DND-41 (cell line): ENCODE measurements around the gene MTHFD1.

Experiments used
- ATAC-seq: fragments of 200-7000 bp; cut with Tn5 transposase; 3 replicates; pipeline ENCODE4 v1.9.1; 2021; ENCODE audit warnings: low read depth; ENCODE audit not compliant: insufficient read depth
- DNase-seq: peaks from one replicate; pipeline ENCODE4 v3.0.0-alpha.2; 2020
- H2AFZ ChIP-seq: 2 replicates; pipeline ENCODE4 v1.6.0; 2012; ENCODE audit warnings: low read depth, low read length
- H3K27ac ChIP-seq: 2 replicates; pipeline ENCODE4 v1.5.1; 2012; ENCODE audit warnings: low read length, inconsistent platforms
- H3K27me3 ChIP-seq: fragments of 200-600 bp; sonication (generic); 2 replicates; pipeline ENCODE4 v1.6.0; 2012; ENCODE audit warnings: low read length, mild to moderate bottlenecking, inconsistent platforms; ENCODE audit not compliant: insufficient read depth, poor library complexity
- H3K36me3 ChIP-seq: 2 replicates; pipeline ENCODE4 v1.5.1; 2012; ENCODE audit warnings: low read length, inconsistent platforms; ENCODE audit not compliant: insufficient read depth
- H3K4me1 ChIP-seq: 2 replicates; pipeline ENCODE4 v1.5.1; 2012; ENCODE audit warnings: mild to moderate bottlenecking, low read length; ENCODE audit not compliant: insufficient read depth
- H3K4me2 ChIP-seq: 2 replicates; pipeline ENCODE4 v1.6.0; 2012; ENCODE audit warnings: mild to moderate bottlenecking, moderate library complexity, low read length, inconsistent platforms; ENCODE audit not compliant: insufficient read depth
- H3K4me3 ChIP-seq, 2 experiments: fragments of 200-600 bp in 1 of 2; shearing (Covaris generic) in 1 of 2; 2 replicates each; pipeline ENCODE4 v1.5.1; 2012 to 2016; ENCODE audit warnings: inconsistent platforms in 2 of 2, low read length in 2 of 2, mild to moderate bottlenecking in 2 of 2, low read depth in 1 of 2, moderate library complexity in 1 of 2
- H3K79me2 ChIP-seq: 2 replicates; pipeline ENCODE4 v1.6.0; 2012; ENCODE audit warnings: low read length, inconsistent platforms; ENCODE audit not compliant: insufficient read depth
- H3K9ac ChIP-seq: 2 replicates; pipeline ENCODE4 v1.6.0; 2012; ENCODE audit warnings: low read depth, mild to moderate bottlenecking, inconsistent platforms, low read length, moderate library complexity
- H3K9me3 ChIP-seq: 2 replicates; pipeline ENCODE4 v1.5.1; 2012; ENCODE audit warnings: low read length, moderate library complexity, mild to moderate bottlenecking, inconsistent platforms; ENCODE audit not compliant: insufficient read depth, severe bottlenecking
- H4K20me1 ChIP-seq: 2 replicates; pipeline ENCODE4 v1.6.0; 2012; ENCODE audit warnings: low read length; ENCODE audit not compliant: insufficient read depth
- EZH2 ChIP-seq: IDR thresholded peaks from 3 replicates; pipeline ENCODE4 v1.6.1; 2012; ENCODE audit warnings: borderline replicate concordance, low read depth, mild to moderate bottlenecking, moderate library complexity, low read length, inconsistent platforms; ENCODE audit not compliant: severe bottlenecking
- TF ChIP-seq, protein P1 (sequence below): IDR thresholded peaks from 2 replicates; pipeline ENCODE4 v1.5.1; 2012; ENCODE audit warnings: borderline replicate concordance, low read length, moderate library complexity, mild to moderate bottlenecking; ENCODE audit not compliant: poor library complexity, severe bottlenecking; ENCODE audit errors: extremely low read depth

MTHFD1 gene

DNA sequence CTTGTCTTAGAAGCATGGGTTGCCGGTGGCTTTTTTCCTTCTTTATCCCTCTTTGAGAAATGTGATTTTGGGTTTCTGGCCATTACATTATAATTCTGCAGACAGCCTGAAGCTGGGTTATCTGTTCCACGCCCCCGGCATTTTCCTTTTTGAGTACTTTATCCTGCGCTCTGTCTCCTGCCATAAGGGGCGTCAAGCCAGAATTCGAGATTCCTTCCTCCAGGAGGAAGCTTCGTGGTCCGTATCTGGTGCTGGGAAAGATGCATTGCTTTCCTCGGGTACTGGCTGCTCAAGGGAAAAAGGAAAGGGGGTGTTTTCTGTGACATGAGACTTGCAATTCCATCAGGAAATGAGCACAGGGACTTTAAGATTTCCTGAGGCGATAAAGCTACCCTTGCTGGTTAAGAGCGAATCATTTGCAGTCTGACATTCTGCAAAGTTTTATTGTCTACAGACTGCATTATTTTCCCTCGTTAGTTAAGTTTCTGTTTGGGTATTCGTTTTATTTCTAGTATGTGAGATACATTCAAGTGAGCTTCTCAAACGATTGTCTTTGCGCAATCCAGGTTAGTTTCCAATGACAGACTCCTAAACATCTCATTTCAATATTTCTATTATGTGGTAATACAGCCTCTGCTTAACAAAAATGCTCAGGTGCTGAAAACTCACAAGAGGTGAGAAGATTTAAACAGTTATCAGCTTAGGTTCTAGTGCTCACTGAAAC, 77.8 kb downstream of the MTHFD1 start:
- Histone ChIP-seq H2AFZ (peak overlapping the region; percentile 71), H3K4me2 (peak overlapping the region; percentile 96), H3K36me3 (peaks cover 15% of the 10 kb centered on the region), H4K20me1 (peaks cover 13% of the 10 kb centered on the region), H3K79me2 (peaks cover 5% of the 10 kb centered on the region; the same call in 1 of the 2 replicates), H3K4me3 (peak overlapping the region; percentile 26 to 73), H3K9ac (peak overlapping the region; percentile 63), H3K9me3 (no peaks in the 10 kb centered on the region), H3K27me3 (no peaks in the 10 kb centered on the region), H3K27ac (peak overlapping the region; percentile 58; the same call in 1 of the 2 replicates), H3K4me1 (peaks cover 24% of the 10 kb centered on the region)
- TF ChIP-seq, protein P1, sequence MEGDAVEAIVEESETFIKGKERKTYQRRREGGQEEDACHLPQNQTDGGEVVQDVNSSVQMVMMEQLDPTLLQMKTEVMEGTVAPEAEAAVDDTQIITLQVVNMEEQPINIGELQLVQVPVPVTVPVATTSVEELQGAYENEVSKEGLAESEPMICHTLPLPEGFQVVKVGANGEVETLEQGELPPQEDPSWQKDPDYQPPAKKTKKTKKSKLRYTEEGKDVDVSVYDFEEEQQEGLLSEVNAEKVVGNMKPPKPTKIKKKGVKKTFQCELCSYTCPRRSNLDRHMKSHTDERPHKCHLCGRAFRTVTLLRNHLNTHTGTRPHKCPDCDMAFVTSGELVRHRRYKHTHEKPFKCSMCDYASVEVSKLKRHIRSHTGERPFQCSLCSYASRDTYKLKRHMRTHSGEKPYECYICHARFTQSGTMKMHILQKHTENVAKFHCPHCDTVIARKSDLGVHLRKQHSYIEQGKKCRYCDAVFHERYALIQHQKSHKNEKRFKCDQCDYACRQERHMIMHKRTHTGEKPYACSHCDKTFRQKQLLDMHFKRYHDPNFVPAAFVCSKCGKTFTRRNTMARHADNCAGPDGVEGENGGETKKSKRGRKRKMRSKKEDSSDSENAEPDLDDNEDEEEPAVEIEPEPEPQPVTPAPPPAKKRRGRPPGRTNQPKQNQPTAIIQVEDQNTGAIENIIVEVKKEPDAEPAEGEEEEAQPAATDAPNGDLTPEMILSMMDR: no peak
- TF ChIP-seq EZH2: no peak
- ATAC-seq: no peak
- no peak for DNase-seq

DNA sequence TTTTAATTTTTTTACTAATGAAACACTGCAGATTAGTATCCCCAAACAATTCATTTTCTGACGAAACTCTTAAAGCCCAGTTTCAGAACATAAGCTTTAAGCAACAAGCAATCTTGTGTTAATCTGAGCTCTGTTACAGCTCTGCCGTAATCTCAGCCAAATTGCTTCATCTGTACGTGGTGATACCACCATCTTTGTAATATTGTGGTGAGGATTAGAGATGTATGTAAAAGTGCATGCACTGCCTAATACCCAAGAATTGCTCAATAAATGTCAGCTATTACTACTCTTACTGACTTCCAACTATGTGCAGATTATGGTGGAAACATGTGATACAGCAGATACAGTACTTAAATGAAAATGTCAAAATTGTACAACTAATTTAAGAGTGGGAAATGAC, 78.9 kb downstream of the MTHFD1 start:
- DNase-seq (no peak), ATAC-seq (no peak)
- H3K9me3 ChIP-seq: no peaks in the 10 kb centered on the region
- peaks cover 24% of the 10 kb centered on the region for H3K4me1 ChIP-seq
- no peak overlapping the region for H3K4me2 ChIP-seq
- peaks cover 6% of the 10 kb centered on the region; the same call in 1 of the 2 replicates for H3K36me3 ChIP-seq
- H3K4me3 ChIP-seq: no peak overlapping the region
- no peak for TF ChIP-seq EZH2
- TF ChIP-seq, protein P1: no peak
- peaks cover 5% of the 10 kb centered on the region; the same call in 1 of the 2 replicates for H3K79me2 ChIP-seq
- no peak overlapping the region for H3K27ac ChIP-seq
- peaks cover 13% of the 10 kb centered on the region for H4K20me1 ChIP-seq
- no peak overlapping the region for H3K9ac ChIP-seq
- H3K27me3 ChIP-seq: no peaks in the 10 kb centered on the region
- H2AFZ ChIP-seq: no peak overlapping the region

DNA sequence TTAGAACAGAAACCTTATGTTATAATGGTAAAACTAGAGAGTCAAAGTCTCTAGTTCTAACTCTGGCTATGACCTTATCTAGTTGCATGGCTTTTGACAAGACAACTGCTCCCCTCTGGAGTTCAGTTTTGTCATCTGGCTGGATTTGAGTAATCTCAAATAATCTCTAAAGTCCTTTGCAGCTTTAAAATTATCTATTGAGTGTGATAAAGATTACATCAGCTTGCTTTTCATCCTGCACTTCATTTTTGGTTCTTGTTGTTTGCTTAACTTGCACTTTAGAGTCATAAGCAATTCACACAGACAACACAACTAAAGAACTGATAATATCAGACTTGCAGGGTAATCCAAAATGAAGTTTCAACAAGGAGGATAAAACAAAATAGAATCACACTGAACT, 79.4 kb downstream of the MTHFD1 start:
- H3K4me2 ChIP-seq: no peak overlapping the region
- peaks cover 13% of the 10 kb centered on the region for H4K20me1 ChIP-seq
- H3K27ac ChIP-seq: no peak overlapping the region

More for the DNA sequence above, 79.4 kb downstream of the MTHFD1 start:
- DNase-seq (no peak), ATAC-seq (no peak)
- no peak for TF ChIP-seq EZH2
- TF ChIP-seq, protein P1: no peak
- H3K4me1 ChIP-seq: peaks cover 24% of the 10 kb centered on the region
- peaks cover 5% of the 10 kb centered on the region; the same call in 1 of the 2 replicates for H3K79me2 ChIP-seq
- H3K27me3 ChIP-seq: no peaks in the 10 kb centered on the region
- H2AFZ ChIP-seq: no peak overlapping the region
- no peak overlapping the region for H3K9ac ChIP-seq
- H3K36me3 ChIP-seq: peaks cover under 1% of the 10 kb centered on the region; the same call in 1 of the 2 replicates
- no peaks in the 10 kb centered on the region for H3K9me3 ChIP-seq
- no peak overlapping the region for H3K4me3 ChIP-seq
